GM21447 (cell line): ENCODE measurements around the gene SNX1.
"Not testable (repeated sequence)": the region's sequence is repeated elsewhere in the genome, so short reads cannot be mapped to it uniquely, and the experiment has no call there.

ENCODE experiments used
- ATAC-seq: cut with Tn5 transposase; IDR thresholded peaks from one replicate; pipeline ENCODE4 v1.9.1; 2021; ENCODE audit not compliant: unreplicated experiment

Gene SNX1

GRCh38 chr15:64112073-64112772 lies 16.4 kb downstream of the SNX1 start:
- no peak for ATAC-seq

GRCh38 chr15:64112904-64113303 lies 17.1 kb downstream of the SNX1 start:
- no peak for ATAC-seq

GRCh38 chr15:64117759-64118487 lies 22.1 kb downstream of the SNX1 start:
- ATAC-seq: no peak

- ATAC-seq: not testable (repeated sequence)
Measured at GRCh38 chr15:64120322-64120721, 24.5 kb downstream of the SNX1 start.

GRCh38 chr15:64121614-64122013 lies 25.8 kb downstream of the SNX1 start:
- ATAC-seq: no peak

- ATAC-seq: no peak
Measured at GRCh38 chr15:64122444-64122843, 26.7 kb downstream of the SNX1 start.

GRCh38 chr15:64122936-64123351 lies 27.2 kb downstream of the SNX1 start:
- no peak for ATAC-seq

- ATAC-seq: no peak
Measured at GRCh38 chr15:64125978-64126377, 30.2 kb downstream of the SNX1 start.

GRCh38 chr15:64127521-64128270 lies 31.9 kb downstream of the SNX1 start:
- ATAC-seq: no peak

- ATAC-seq: no peak
Measured at GRCh38 chr15:64130159-64130558, 34.4 kb downstream of the SNX1 start.

GRCh38 chr15:64131547-64131946 lies 35.8 kb downstream of the SNX1 start:
- ATAC-seq: no peak

- no peak for ATAC-seq
Measured at GRCh38 chr15:64132217-64132616, 36.4 kb downstream of the SNX1 start.

GRCh38 chr15:64133623-64134344 lies 38.0 kb downstream of the SNX1 start:
- no peak for ATAC-seq

- ATAC-seq: no peak
Measured at GRCh38 chr15:64134345-64134829, 38.6 kb downstream of the SNX1 start.

- ATAC-seq: no peak
Measured at GRCh38 chr15:64136347-64136746, 40.6 kb downstream of the SNX1 start.

- ATAC-seq: no peak
Measured at GRCh38 chr15:64137226-64137833, 41.5 kb downstream of the SNX1 start.

GRCh38 chr15:64138331-64138941 lies 42.7 kb downstream of the SNX1 start:
- no peak for ATAC-seq

- no peak for ATAC-seq
Measured at GRCh38 chr15:64141798-64142512, 46.2 kb downstream of the SNX1 start.

- no peak for ATAC-seq
Measured at GRCh38 chr15:64143276-64143675, 47.5 kb downstream of the SNX1 start.

- no peak for ATAC-seq
Measured at GRCh38 chr15:64144192-64144564, 48.4 kb downstream of the SNX1 start.
